Measurements from ENCODE around the gene DST.
A peak's percentile ranks its signal among the peaks of the same experiment; 100 is the strongest.

Gene DST

DNA sequence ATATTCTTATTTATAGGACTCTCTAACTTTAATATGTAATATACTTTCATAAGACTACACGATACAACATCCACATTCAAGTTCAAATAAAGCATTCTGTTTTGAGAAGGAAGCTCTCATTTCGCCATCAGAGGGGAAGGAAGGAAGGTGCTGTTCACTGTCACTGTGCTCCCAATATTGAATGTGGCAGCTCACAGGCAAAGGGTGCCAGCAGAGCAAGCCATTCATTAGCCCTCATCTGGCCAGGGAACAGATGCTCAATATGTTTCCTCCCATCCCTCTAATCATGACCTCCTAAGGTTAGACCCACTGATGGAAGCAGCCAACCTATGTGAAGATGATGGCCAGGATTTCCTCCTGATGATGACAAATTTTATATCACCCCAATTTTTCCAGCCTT is 154.4 kb downstream of the DST start:
- Histone ChIP-seq H3K36me3 (peaks cover 11% of the 10 kb centered on the region), H3K9me3 (no peaks in the 10 kb centered on the region), H3K27me3 (no peaks in the 10 kb centered on the region), H3K4me1 (peaks cover 3% of the 10 kb centered on the region; the same call in 1 of the 2 replicates), H3K4me3 (ENCODE audit: low read depth, low read length) (no peak overlapping the region)
- DNase-seq, result peak; percentile 64
- TF ChIP-seq, protein P1, sequence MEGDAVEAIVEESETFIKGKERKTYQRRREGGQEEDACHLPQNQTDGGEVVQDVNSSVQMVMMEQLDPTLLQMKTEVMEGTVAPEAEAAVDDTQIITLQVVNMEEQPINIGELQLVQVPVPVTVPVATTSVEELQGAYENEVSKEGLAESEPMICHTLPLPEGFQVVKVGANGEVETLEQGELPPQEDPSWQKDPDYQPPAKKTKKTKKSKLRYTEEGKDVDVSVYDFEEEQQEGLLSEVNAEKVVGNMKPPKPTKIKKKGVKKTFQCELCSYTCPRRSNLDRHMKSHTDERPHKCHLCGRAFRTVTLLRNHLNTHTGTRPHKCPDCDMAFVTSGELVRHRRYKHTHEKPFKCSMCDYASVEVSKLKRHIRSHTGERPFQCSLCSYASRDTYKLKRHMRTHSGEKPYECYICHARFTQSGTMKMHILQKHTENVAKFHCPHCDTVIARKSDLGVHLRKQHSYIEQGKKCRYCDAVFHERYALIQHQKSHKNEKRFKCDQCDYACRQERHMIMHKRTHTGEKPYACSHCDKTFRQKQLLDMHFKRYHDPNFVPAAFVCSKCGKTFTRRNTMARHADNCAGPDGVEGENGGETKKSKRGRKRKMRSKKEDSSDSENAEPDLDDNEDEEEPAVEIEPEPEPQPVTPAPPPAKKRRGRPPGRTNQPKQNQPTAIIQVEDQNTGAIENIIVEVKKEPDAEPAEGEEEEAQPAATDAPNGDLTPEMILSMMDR (IDR thresholded peaks at IDR 0.05; ENCODE audit: low read depth, low read length), result no peak

DNA sequence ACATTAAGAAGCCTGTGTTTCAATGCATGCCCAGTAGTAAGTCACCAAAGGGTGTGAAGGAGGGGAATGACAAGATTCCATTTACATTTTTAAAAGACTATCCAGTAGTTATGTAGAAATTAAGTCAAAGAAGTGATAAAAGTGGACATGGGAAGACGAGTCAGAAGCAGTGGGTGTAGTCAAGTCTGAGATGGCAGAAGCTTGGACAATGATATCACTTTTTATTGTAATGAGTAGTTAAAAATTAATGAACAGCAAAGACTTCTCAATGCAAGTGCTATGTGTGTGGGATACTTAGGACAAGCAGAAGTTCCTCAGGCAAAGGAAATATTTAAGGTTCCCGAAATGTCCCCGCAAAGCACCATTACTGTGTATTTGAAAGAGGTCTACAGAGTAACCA is 156.0 kb downstream of the DST start:
- Histone ChIP-seq H3K36me3 (peaks cover 9% of the 10 kb centered on the region), H3K27me3 (no peaks in the 10 kb centered on the region), H3K4me1 (peaks cover 1% of the 10 kb centered on the region; the same call in 1 of the 2 replicates), H3K9me3 (no peaks in the 10 kb centered on the region), H3K4me3 (ENCODE audit: low read depth, low read length) (no peak overlapping the region)
- TF ChIP-seq, protein P1 (IDR thresholded peaks at IDR 0.05; ENCODE audit: low read depth, low read length), result no peak
- DNase-seq, result no peak

DNA sequence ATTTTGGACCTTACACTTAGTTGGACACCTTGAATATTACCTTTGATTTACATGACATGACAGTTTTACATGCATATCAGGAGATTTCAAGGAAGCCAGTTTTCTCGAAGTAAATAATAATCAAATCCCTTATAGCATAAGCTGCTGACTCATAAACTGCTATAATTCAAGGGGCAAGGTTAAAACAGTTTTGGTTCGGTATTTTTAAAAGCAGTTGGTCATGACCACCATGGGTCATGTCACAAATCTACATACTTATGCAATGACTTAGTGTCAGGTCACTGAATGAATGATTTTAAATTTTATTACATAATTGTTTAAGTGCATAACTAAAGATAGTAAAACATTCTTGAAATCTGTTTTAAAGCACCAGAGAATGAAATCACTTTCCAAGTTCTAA is 158.0 kb downstream of the DST start:
- Histone ChIP-seq H3K4me3 (ENCODE audit: low read depth, low read length) (no peak overlapping the region), H3K9me3 (peaks cover under 1% of the 10 kb centered on the region; the same call in 1 of the 2 replicates), H3K36me3 (peaks cover 19% of the 10 kb centered on the region), H3K4me1 (no peaks in the 10 kb centered on the region; the same call in 1 of the 2 replicates), H3K27me3 (no peaks in the 10 kb centered on the region)
- no peak for DNase-seq
- TF ChIP-seq, protein P1 (IDR thresholded peaks at IDR 0.05; ENCODE audit: low read depth, low read length), result no peak

DNA sequence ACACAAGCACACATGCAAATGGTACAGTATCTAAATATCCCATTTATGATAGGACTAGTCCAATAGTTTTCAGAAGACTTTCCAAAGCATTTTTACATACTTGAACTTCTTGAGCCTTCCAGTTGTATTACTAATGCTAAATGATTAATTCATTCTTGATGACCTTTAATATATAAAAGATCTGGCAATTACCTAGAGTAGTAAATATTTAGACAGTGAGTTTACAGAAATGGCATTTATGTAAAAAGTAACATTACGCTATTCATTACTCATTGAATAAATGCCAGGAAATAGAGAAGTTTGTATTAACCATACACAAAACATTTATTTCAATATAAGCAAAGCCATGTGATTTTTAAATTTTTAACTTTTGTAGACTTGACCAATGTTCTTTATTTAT is 158.8 kb downstream of the DST start:
- TF ChIP-seq, protein P1 (IDR thresholded peaks at IDR 0.05; ENCODE audit: low read depth, low read length), result no peak
- no peak for DNase-seq
- Histone ChIP-seq H3K4me1 (no peaks in the 10 kb centered on the region; the same call in 1 of the 2 replicates), H3K27me3 (no peaks in the 10 kb centered on the region), H3K36me3 (peaks cover 26% of the 10 kb centered on the region), H3K9me3 (peaks cover 4% of the 10 kb centered on the region), H3K4me3 (ENCODE audit: low read depth, low read length) (no peak overlapping the region)

DNA sequence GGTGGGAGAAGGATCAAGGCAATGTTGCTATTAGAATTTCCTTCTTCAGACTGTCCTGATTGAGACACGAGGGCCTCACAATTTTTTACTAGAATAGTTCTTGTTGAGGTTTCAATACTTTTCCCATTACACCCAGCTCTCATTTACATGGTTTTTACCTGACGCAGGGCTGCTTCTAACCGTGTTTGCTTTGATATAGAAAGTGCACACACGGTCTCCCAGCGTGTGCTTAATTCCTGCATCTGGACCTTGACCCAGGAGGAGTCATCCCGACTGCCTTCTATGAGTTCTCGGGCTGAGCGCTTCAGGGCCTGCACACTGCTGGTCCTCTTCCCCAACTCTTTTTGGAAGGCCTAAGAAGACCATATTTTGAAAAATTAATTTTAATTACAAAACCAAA is 160.2 kb downstream of the DST start:
- TF ChIP-seq, protein P1 (IDR thresholded peaks at IDR 0.05; ENCODE audit: low read depth, low read length), result no peak
- Histone ChIP-seq H3K4me1 (no peaks in the 10 kb centered on the region; the same call in 1 of the 2 replicates), H3K9me3 (peaks cover 4% of the 10 kb centered on the region), H3K4me3 (ENCODE audit: low read depth, low read length) (no peak overlapping the region), H3K27me3 (no peaks in the 10 kb centered on the region), H3K36me3 (peaks cover 26% of the 10 kb centered on the region)
- DNase-seq, result no peak

DNA sequence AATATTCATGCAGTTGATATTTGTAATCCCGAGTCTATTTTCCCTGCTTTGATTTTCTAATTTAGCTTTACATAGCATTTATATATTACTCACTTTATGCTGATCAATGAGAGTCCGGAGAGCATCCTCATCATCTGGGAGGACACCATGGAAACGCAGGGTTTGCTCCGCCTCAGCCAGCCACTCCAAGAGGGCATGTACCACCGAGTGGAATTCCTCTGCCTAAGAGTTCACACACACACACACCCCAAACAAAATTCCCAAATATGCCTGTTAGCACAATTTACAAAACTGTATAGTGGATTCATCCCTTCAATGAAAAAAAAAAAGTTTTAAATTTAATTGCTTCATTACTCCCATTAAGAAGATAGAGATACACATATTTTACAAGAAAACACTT is 160.7 kb downstream of the DST start:
- Histone ChIP-seq H3K36me3 (peaks cover 30% of the 10 kb centered on the region), H3K4me1 (no peaks in the 10 kb centered on the region; the same call in 1 of the 2 replicates), H3K27me3 (no peaks in the 10 kb centered on the region), H3K9me3 (peaks cover 4% of the 10 kb centered on the region), H3K4me3 (ENCODE audit: low read depth, low read length) (no peak overlapping the region)
- TF ChIP-seq, protein P1 (IDR thresholded peaks at IDR 0.05; ENCODE audit: low read depth, low read length), result no peak
- no peak for DNase-seq
